OCI-LY1 (cell line): ENCODE data around the gene OSBPL6.
"Not testable (repeated sequence)": the region's sequence is repeated elsewhere in the genome, so short reads cannot be mapped to it uniquely, and the experiment has no call there.

Source experiments
- H2AFZ ChIP-seq: fragments of 200-600 bp; sonication (generic), shearing (Covaris generic); 2 replicates; pipeline ENCODE4 v1.6.0; 2014; ENCODE audit warnings: antibody characterized with exemption, mild to moderate bottlenecking, low read length
- H3F3A ChIP-seq: fragments of 200-600 bp; sonication (generic), shearing (Covaris generic); 2 replicates; pipeline ENCODE4 v1.6.0; 2014; ENCODE audit warnings: mild to moderate bottlenecking, antibody characterized with exemption, low read length, moderate library complexity; ENCODE audit not compliant: insufficient read depth
- H3K27ac ChIP-seq: fragments of 200-600 bp; sonication (generic); 2 replicates; pipeline ENCODE4 v1.5.1; 2014; ENCODE audit warnings: low read length, mixed run types, mild to moderate bottlenecking, low read depth; ENCODE audit not compliant: poor library complexity, severe bottlenecking
- H3K27me3 ChIP-seq: fragments of 200-600 bp; sonication (generic); 2 replicates; pipeline ENCODE4 v1.6.0; 2014; ENCODE audit warnings: antibody characterized with exemption, mild to moderate bottlenecking, low read length, moderate library complexity; ENCODE audit not compliant: insufficient read depth
- H3K36me3 ChIP-seq: fragments of 200-600 bp; sonication (generic); 2 replicates; pipeline ENCODE4 v1.6.1; 2014; ENCODE audit warnings: mild to moderate bottlenecking, antibody characterized with exemption, low read length, moderate library complexity, mixed read lengths; ENCODE audit not compliant: insufficient read depth
- H3K4me1 ChIP-seq: fragments of 200-600 bp; sonication (generic); 2 replicates; pipeline ENCODE4 v1.5.1; 2014; ENCODE audit warnings: mild to moderate bottlenecking, low read length, moderate library complexity; ENCODE audit not compliant: insufficient read depth, severe bottlenecking
- H3K4me2 ChIP-seq: fragments of 200-600 bp; sonication (generic), shearing (Covaris generic); 2 replicates; pipeline ENCODE4 v1.6.1; 2014; ENCODE audit warnings: low read length
- H3K4me3 ChIP-seq: fragments of 200-600 bp; sonication (generic); 2 replicates; pipeline ENCODE4 v1.5.1; 2014; ENCODE audit warnings: low read length, low read depth, mild to moderate bottlenecking, mixed read lengths; ENCODE audit not compliant: poor library complexity, severe bottlenecking
- H3K79me2 ChIP-seq: fragments of 200-600 bp; shearing (Covaris generic); 2 replicates; pipeline ENCODE4 v1.6.1; 2016; ENCODE audit warnings: mixed run types, low read length, mixed read lengths; ENCODE audit not compliant: insufficient read depth
- H3K9ac ChIP-seq: fragments of 200-600 bp; sonication (generic), shearing (Covaris generic); 2 replicates; pipeline ENCODE4 v1.6.1; 2014; ENCODE audit warnings: mild to moderate bottlenecking, low read length, mixed read lengths
- H3K9me2 ChIP-seq: fragments of 200-600 bp; sonication (generic), shearing (Covaris generic); 2 replicates; pipeline ENCODE4 v1.6.1; 2014; ENCODE audit warnings: low read depth, mild to moderate bottlenecking, low read length, mixed read lengths
- H3K9me3 ChIP-seq: fragments of 200-600 bp; shearing (Covaris generic); 2 replicates; pipeline ENCODE4 v1.6.1; 2014; ENCODE audit warnings: low read length, mixed read lengths
- H4K20me1 ChIP-seq: fragments of 200-600 bp; sonication (generic), shearing (Covaris generic); 2 replicates; pipeline ENCODE4 v1.6.0; 2016; ENCODE audit warnings: mild to moderate bottlenecking, low read length; ENCODE audit not compliant: insufficient read depth
- EZH2 ChIP-seq: fragments of 200-600 bp; sonication (generic), shearing (Covaris generic); IDR thresholded peaks from 2 replicates; pipeline ENCODE4 v1.8.0; 2017; ENCODE audit warnings: borderline replicate concordance, mixed run types, mild to moderate bottlenecking, antibody characterized with exemption, low read length, moderate library complexity, mixed read lengths
- TF ChIP-seq, protein P1 (sequence below): fragments of 200-600 bp; sonication (generic), shearing (Covaris generic); IDR thresholded peaks from 2 replicates; pipeline ENCODE4 v1.5.1; 2017; ENCODE audit warnings: mild to moderate bottlenecking, antibody characterized with exemption, low read length, moderate library complexity, mixed read lengths

OSBPL6 gene

DNA sequence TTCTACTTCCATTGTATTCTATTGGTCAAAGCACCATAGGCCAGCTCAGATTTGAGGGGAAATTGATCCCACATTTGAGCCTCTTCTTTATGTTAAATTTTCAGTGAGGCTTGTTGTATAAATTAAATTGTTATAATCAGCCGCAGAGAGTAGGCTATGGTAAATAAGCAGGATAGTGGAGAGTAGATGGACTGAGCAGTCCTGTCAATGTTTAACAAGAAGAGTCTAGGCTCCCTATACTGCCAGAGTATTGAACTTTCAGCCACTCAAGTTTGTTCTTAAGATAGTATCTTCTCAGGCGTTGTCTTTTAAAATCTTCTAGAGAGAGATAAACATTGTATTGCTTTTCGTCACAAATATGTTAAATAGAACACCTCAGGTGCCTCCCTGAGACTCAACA is 155.7 kb downstream of the OSBPL6 start:
- no peaks in the 10 kb centered on the region for H3F3A ChIP-seq
- no peak overlapping the region for H3K27ac ChIP-seq
- no peak overlapping the region for H3K4me2 ChIP-seq
- H3K4me1 ChIP-seq: no peaks in the 10 kb centered on the region
- H3K4me3 ChIP-seq: no peak overlapping the region
- H2AFZ ChIP-seq: no peak overlapping the region
- 0 out of 2 replicates have a peak, but pooled peaks cover 3% of the 10 kb centered on the region for H3K27me3 ChIP-seq
- no peaks in the 10 kb centered on the region for H3K9me2 ChIP-seq
- no peak overlapping the region for H3K9ac ChIP-seq
- TF ChIP-seq, protein P1, sequence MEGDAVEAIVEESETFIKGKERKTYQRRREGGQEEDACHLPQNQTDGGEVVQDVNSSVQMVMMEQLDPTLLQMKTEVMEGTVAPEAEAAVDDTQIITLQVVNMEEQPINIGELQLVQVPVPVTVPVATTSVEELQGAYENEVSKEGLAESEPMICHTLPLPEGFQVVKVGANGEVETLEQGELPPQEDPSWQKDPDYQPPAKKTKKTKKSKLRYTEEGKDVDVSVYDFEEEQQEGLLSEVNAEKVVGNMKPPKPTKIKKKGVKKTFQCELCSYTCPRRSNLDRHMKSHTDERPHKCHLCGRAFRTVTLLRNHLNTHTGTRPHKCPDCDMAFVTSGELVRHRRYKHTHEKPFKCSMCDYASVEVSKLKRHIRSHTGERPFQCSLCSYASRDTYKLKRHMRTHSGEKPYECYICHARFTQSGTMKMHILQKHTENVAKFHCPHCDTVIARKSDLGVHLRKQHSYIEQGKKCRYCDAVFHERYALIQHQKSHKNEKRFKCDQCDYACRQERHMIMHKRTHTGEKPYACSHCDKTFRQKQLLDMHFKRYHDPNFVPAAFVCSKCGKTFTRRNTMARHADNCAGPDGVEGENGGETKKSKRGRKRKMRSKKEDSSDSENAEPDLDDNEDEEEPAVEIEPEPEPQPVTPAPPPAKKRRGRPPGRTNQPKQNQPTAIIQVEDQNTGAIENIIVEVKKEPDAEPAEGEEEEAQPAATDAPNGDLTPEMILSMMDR: no peak
- no peak for TF ChIP-seq EZH2
- no peaks in the 10 kb centered on the region for H4K20me1 ChIP-seq
- H3K36me3 ChIP-seq: no peaks in the 10 kb centered on the region
- H3K79me2 ChIP-seq: no peaks in the 10 kb centered on the region
- H3K9me3 ChIP-seq: no peaks in the 10 kb centered on the region

DNA sequence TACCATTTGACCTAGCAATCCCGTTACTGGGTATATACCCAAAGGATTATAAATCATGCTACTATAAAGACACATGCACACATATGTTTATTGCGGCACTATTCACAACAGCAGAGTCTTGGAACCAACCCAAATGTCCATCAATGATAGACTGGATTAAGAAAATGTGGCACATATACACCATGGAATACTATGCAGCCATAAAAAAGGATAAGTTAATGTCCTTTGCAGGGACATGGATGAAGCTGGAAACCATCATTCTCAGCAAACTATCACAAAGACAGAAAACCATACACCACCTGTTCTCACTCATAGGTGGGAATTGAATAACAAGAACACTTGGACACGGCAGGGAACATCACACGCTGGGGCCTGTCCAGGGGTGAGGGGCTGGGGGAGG is 163.4 kb downstream of the OSBPL6 start:
- H3K79me2 ChIP-seq, H3K9ac ChIP-seq, H3K4me3 ChIP-seq, H3K27ac ChIP-seq, H3K36me3 ChIP-seq, H2AFZ ChIP-seq, H4K20me1 ChIP-seq, H3F3A ChIP-seq, H3K4me1 ChIP-seq, H3K9me3 ChIP-seq, H3K27me3 ChIP-seq, H3K4me2 ChIP-seq, H3K9me2 ChIP-seq: not testable (repeated sequence)

DNA sequence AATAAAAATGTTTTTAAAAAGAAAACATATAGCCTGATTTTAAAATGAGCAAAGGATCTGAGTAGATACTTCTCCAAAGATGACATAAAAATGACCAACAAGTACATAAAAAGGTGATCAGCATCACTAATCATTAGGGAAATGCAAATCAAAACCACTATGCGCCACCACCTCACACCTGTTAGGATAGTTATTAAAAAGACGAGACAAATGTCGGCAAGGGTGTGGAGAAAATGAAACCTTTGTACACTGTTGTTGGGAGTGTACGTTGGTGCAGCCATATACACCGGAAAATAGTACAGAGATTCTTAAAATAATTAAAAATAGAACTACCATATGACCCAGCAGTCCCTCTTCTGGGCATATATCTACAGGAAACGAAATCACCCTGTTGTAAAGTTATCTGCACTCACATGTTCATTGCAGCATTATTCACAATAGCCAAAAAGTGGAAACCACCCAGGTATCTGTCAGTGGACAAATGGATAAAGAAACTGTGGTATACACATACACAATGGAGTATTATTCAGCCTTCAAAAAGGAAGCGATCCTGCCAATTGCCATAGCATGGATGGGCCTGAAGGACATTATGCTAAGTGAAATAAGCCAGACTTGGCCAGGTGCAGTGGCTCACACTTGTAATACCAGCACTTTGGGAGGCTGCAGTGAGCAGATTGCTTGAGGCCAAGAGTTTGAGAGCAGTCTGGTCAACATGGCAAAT is 165.0 kb downstream of the OSBPL6 start:
- H3K27me3 ChIP-seq: no peaks in the 10 kb centered on the region
- H3K79me2 ChIP-seq: no peaks in the 10 kb centered on the region
- H3F3A ChIP-seq: no peaks in the 10 kb centered on the region
- no peak overlapping the region for H2AFZ ChIP-seq
- no peaks in the 10 kb centered on the region for H3K4me1 ChIP-seq
- no peak overlapping the region for H3K4me3 ChIP-seq
- no peaks in the 10 kb centered on the region for H3K9me2 ChIP-seq
- TF ChIP-seq EZH2: no peak
- TF ChIP-seq, protein P1: no peak
- no peaks in the 10 kb centered on the region for H3K36me3 ChIP-seq
- H3K9me3 ChIP-seq: no peaks in the 10 kb centered on the region
- H4K20me1 ChIP-seq: no peaks in the 10 kb centered on the region
- H3K9ac ChIP-seq: no peak overlapping the region
- H3K27ac ChIP-seq: no peak overlapping the region
- no peak overlapping the region for H3K4me2 ChIP-seq

DNA sequence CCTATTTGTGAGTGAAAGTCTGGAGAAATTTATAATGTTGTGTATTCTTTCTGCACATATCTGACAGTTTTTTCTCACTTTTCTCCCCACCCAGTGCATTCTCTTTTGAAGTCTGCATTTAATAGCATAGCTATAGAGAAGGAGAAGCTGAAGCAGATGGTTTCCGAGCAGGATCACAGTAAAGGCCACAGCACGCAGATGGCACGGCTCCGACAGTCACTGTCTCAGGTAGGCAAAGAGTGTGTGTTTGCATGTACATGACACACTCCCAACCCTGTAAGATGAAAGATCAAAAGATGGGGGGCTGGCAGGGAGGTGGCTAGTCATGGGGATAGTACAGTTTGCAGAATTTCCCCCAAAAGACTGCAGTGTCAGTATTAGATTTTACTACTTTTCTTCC is 167.3 kb downstream of the OSBPL6 start:
- Histone ChIP-seq H3K27ac (no peak overlapping the region), H3K79me2 (no peaks in the 10 kb centered on the region), H3K9me3 (no peaks in the 10 kb centered on the region), H4K20me1 (no peaks in the 10 kb centered on the region), H3K4me2 (no peak overlapping the region), H3K9ac (no peak overlapping the region), H3K36me3 (no peaks in the 10 kb centered on the region), H3K4me3 (no peak overlapping the region), H3K4me1 (no peaks in the 10 kb centered on the region), H2AFZ (no peak overlapping the region), H3F3A (no peaks in the 10 kb centered on the region), H3K27me3 (no peaks in the 10 kb centered on the region), H3K9me2 (no peaks in the 10 kb centered on the region)
- no peak for TF ChIP-seq EZH2
- TF ChIP-seq, protein P1: no peak
